Body of pancreas (tissue), 4 donors: ENCODE measurements around the gene KRT79. TPM values are rescaled to one million over a fixed set of nuclear protein-coding genes. Genes with fewer than 3 reads are reported as not detected.

Source experiments
- ATAC-seq: fragments of 150-250 bp; one replicate; pipeline ENCODE4 v1.9.1; 2016
- DNase-seq, 4 donors: peaks; one replicate each; pipeline ENCODE4 v3.0.0-alpha.2; 2019
- H3K27ac ChIP-seq, 4 donors: fragments of 200-600 bp; sonication (generic); 1 replicate in 3 of 4; 2 replicates in 1 of 4; pipeline versions ENCODE4 v1.5.1 to v1.6.1; 2016 to 2019; ENCODE audit warnings: mild to moderate bottlenecking in 1 of 4, mixed read lengths in 1 of 4, moderate library complexity in 1 of 4
- H3K27me3 ChIP-seq, 2 donors: fragments of 200-600 bp; sonication (generic); one replicate each; pipeline ENCODE4 v1.6.0; 2016; ENCODE audit warnings: mild to moderate bottlenecking in 1 of 2
- H3K36me3 ChIP-seq, 2 donors: fragments of 200-600 bp; sonication (generic); replicated peaks in 1 of 2; 2 replicates each; pipeline ENCODE4 v1.5.1; 2016; ENCODE audit warnings: low read depth in 2 of 2; ENCODE audit not compliant: insufficient read depth in 1 of 2
- H3K4me1 ChIP-seq: fragments of 200-600 bp; sonication (generic); one replicate; pipeline ENCODE4 v1.6.0; 2016
- H3K4me3 ChIP-seq, 2 donors: fragments of 200-600 bp; sonication (generic); 1 replicate in 1 of 2; 2 replicates in 1 of 2; pipeline ENCODE4 v1.5.1; 2016 to 2019
- H3K9me3 ChIP-seq, 3 donors: fragments of 200-600 bp; sonication (generic); 1 replicate in 2 of 3; 2 replicates in 1 of 3; pipeline ENCODE4 v1.5.1; 2016
- CTCF ChIP-seq, 7 experiments: fragments of 450-650 bp in 4 of 7; fragments of 200-600 bp in 3 of 7; sonication (generic) in 3 of 7; IDR thresholded peaks; one replicate each; pipeline ENCODE4 v1.5.1; 2016 to 2019; ENCODE audit warnings: antibody characterized with exemption in 7 of 7
- POLR2A ChIP-seq, 3 donors: fragments of 450-650 bp; IDR thresholded peaks; one replicate each; pipeline ENCODE4 v1.6.1; 2016; ENCODE audit warnings: antibody characterized with exemption in 3 of 3, mild to moderate bottlenecking in 2 of 3
- WGBS, 2 donors: methylation state at CpG; one replicate each; pipeline ENCODE4 v1.1.5; 2017; 5-methylcytosine and 5-hydroxymethylcytosine counted together
- intact Hi-C: fragments of 100-400 bp; cut with DNase I; formaldehyde crosslinking; loops from one replicate; pipeline ENCODE4 v1.15.1; 2023
- total RNA-seq, 2 donors: library from RNA; depleted of rRNA; stranded (reverse); fragments of >200 nt; gene quantifications; one replicate each; pipeline ENCODE4 v1.1.0, GENCODE V29; 2016

KRT79 gene
- total RNA-seq, 2 donors from 2014 or later = not detected

DNA sequence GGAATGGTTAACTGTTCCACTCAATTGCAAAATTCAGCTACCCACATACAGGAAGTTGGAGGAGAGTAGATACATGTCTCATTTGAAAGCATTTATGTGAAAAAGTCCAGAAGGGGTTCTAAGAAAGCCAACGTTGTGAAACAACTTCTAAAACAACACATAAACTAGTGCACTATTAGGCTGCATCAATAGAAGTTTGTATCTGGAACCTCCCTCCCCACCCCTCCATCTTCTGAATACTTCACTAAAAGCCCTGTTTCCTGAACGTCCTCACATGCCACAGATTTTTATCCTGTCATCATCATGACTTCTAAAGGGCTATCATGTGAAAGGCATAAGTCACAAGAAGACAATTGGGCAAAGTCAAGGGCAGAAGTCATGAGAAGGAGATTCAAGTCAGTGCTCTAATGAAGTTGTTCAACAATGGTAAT, 5.5 kb downstream of the KRT79 start:
- no peaks in the 10 kb centered on the region for H3K4me1 ChIP-seq
- DNase-seq (no peak), ATAC-seq (no peak)
- no peak for TF ChIP-seq POLR2A (IDR thresholded peaks at IDR 0.05)
- TF ChIP-seq CTCF (IDR thresholded peaks at IDR 0.05) = no peak
- intact Hi-C loops = no loop called here
- H3K4me3 ChIP-seq = no peak overlapping the region
- H3K36me3 ChIP-seq = no peaks in the 10 kb centered on the region
- H3K9me3 ChIP-seq = no peaks in the 10 kb centered on the region
- 13 to 37% methylated on average over 2 of the region's 2 CpGs for WGBS, 2 donors
- H3K27me3 ChIP-seq = no peaks in the 10 kb centered on the region
- H3K27ac ChIP-seq = no peak overlapping the region

GRCh38 chr12:52828156-52828555, 6.0 kb downstream of the KRT79 start:
- Histone ChIP-seq H3K36me3 (no peaks in the 10 kb centered on the region), H3K9me3 (no peaks in the 10 kb centered on the region), H3K27me3 (no peaks in the 10 kb centered on the region), H3K4me3 (no peak overlapping the region), H3K4me1 (no peaks in the 10 kb centered on the region), H3K27ac (no peak overlapping the region)
- DNase-seq (no peak), ATAC-seq (no peak)
- intact Hi-C loops = no loop called here
- TF ChIP-seq POLR2A (IDR thresholded peaks at IDR 0.05) = no peak
- TF ChIP-seq CTCF (IDR thresholded peaks at IDR 0.05) = no peak

GRCh38 chr12:52827499-52828090, 6.5 kb downstream of the KRT79 start:
- Histone ChIP-seq H3K9me3 (no peaks in the 10 kb centered on the region), H3K36me3 (no peaks in the 10 kb centered on the region), H3K4me1 (no peaks in the 10 kb centered on the region), H3K27me3 (no peaks in the 10 kb centered on the region), H3K4me3 (no peak overlapping the region), H3K27ac (no peak overlapping the region)
- intact Hi-C loops = no loop called here
- ATAC-seq (no peak), DNase-seq (no peak)
- 70 to 71% methylated on average over 6 of the region's 6 CpGs for WGBS, 2 donors
- TF ChIP-seq POLR2A (IDR thresholded peaks at IDR 0.05) (no peak), CTCF (IDR thresholded peaks at IDR 0.05) (no peak)

- Histone ChIP-seq H3K27me3 (no peaks in the 10 kb centered on the region), H3K9me3 (no peaks in the 10 kb centered on the region), H3K4me3 (no peak overlapping the region), H3K4me1 (no peaks in the 10 kb centered on the region), H3K36me3 (no peaks in the 10 kb centered on the region), H3K27ac (no peak overlapping the region)
- no peak for TF ChIP-seq POLR2A (IDR thresholded peaks at IDR 0.05)
- intact Hi-C loops = no loop called here
- DNase-seq = no peak
- WGBS, 2 donors = 84 to 89% methylated on average over 10 to 11 of the region's 11 CpGs
- ATAC-seq = no peak
Observed at GRCh38 chr12:52826611-52827498, 7.3 kb downstream of the KRT79 start.

- H3K4me3 ChIP-seq = no peak overlapping the region
- H3K9me3 ChIP-seq = no peaks in the 10 kb centered on the region
- 65 to 82% methylated on average over 4 of the region's 4 CpGs for WGBS, 2 donors
- intact Hi-C loops = no loop called here
- TF ChIP-seq POLR2A (IDR thresholded peaks at IDR 0.05) = no peak
- TF ChIP-seq CTCF (IDR thresholded peaks at IDR 0.05) = no peak
- no peaks in the 10 kb centered on the region for H3K4me1 ChIP-seq
- no peaks in the 10 kb centered on the region for H3K27me3 ChIP-seq
- DNase-seq (no peak), ATAC-seq (no peak)
- no peak overlapping the region for H3K27ac ChIP-seq
- no peaks in the 10 kb centered on the region for H3K36me3 ChIP-seq
Observed at GRCh38 chr12:52825961-52826360, 8.2 kb downstream of the KRT79 start.
